ENCODE data around the gene SLC30A2.

DNA sequence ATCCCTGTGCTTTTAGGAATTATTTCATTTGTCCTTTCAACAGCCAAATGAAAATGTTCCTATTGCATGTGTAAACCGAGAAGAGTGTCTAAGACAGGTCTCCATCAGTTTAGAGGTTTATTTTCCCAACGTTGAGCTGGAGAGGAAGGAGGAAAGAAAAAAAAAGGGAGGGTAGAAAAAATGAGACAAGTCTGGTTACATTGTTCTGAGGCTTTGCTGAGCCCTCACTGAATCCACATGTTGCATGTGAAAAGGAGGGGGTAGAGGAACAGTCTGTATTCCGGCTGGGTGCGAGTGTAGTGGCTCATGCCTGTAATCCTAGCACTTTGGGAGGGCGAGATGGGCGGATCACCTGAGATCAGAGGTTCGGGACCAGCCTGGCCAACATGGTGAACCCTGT lies 46.5 kb upstream of the SLC30A2 start:
- no peak for TF ChIP-seq POLR2A (IDR thresholded peaks at IDR 0.05)
- TF ChIP-seq, protein P1, sequence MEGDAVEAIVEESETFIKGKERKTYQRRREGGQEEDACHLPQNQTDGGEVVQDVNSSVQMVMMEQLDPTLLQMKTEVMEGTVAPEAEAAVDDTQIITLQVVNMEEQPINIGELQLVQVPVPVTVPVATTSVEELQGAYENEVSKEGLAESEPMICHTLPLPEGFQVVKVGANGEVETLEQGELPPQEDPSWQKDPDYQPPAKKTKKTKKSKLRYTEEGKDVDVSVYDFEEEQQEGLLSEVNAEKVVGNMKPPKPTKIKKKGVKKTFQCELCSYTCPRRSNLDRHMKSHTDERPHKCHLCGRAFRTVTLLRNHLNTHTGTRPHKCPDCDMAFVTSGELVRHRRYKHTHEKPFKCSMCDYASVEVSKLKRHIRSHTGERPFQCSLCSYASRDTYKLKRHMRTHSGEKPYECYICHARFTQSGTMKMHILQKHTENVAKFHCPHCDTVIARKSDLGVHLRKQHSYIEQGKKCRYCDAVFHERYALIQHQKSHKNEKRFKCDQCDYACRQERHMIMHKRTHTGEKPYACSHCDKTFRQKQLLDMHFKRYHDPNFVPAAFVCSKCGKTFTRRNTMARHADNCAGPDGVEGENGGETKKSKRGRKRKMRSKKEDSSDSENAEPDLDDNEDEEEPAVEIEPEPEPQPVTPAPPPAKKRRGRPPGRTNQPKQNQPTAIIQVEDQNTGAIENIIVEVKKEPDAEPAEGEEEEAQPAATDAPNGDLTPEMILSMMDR (IDR thresholded peaks at IDR 0.05), result no peak
